Suprapubic skin (tissue), 4 donors: ENCODE data around the gene NLGN2. TPM values are rescaled to one million over a fixed set of nuclear protein-coding genes. Genes with fewer than 3 reads are reported as not detected.

Experiments used
- DNase-seq, 2 donors: peaks; one replicate each; pipeline ENCODE4 v3.0.0-alpha.2; 2019; ENCODE audit warnings: low spot score in 2 of 2
- H3K27ac ChIP-seq: fragments of 200-600 bp; sonication (generic); one replicate; pipeline ENCODE4 v1.5.1; 2019
- H3K27me3 ChIP-seq: fragments of 200-600 bp; sonication (generic); one replicate; pipeline ENCODE4 v1.5.1; 2019
- H3K36me3 ChIP-seq: fragments of 200-600 bp; sonication (generic); one replicate; pipeline ENCODE4 v1.5.1; 2019
- H3K4me1 ChIP-seq: fragments of 200-600 bp; sonication (generic); one replicate; pipeline ENCODE4 v1.5.1; 2019
- H3K4me3 ChIP-seq: fragments of 200-600 bp; sonication (generic); one replicate; pipeline ENCODE4 v1.5.1; 2019; ENCODE audit warnings: mild to moderate bottlenecking
- H3K9me3 ChIP-seq: fragments of 200-600 bp; sonication (generic); one replicate; pipeline ENCODE4 v1.5.1; 2019
- EP300 ChIP-seq: sonication (generic); formaldehyde crosslinking; IDR thresholded peaks from one replicate; pipeline ENCODE4 v1.6.1; 2017; ENCODE audit warnings: antibody characterized with exemption
- POLR2A ChIP-seq, 2 donors: fragments of 450-650 bp; IDR thresholded peaks; one replicate each; pipeline ENCODE4 v1.6.1; 2017; ENCODE audit warnings: antibody characterized with exemption in 2 of 2, mild to moderate bottlenecking in 2 of 2, moderate library complexity in 2 of 2
- POLR2AphosphoS5 ChIP-seq, 3 donors: sonication (generic); formaldehyde crosslinking; IDR thresholded peaks; one replicate each; pipeline ENCODE4 v1.6.1; 2017; ENCODE audit warnings: antibody characterized with exemption in 3 of 3
- WGBS: methylation state at CpG from one replicate; pipeline ENCODE4 v1.1.5; 2018; 5-methylcytosine and 5-hydroxymethylcytosine counted together
- total RNA-seq, 4 donors: library from RNA; depleted of rRNA; stranded (reverse); fragments of >200 nt; gene quantifications; one replicate each; pipeline ENCODE4 v1.1.0, GENCODE V29; 2016
- TF ChIP-seq, protein P1 (sequence below), 2 donors: fragments of 200-600 bp in 1 of 2; fragments of 450-650 bp in 1 of 2; sonication (generic) in 1 of 2; IDR thresholded peaks; one replicate each; pipeline ENCODE4 v1.5.1; 2016 to 2019; ENCODE audit warnings: antibody characterized with exemption in 2 of 2, mild to moderate bottlenecking in 1 of 2, moderate library complexity in 1 of 2

Gene NLGN2
- total RNA-seq, 4 donors from 2014 or later, result 5.9 to 17.9 (median 8.1) TPM

DNA sequence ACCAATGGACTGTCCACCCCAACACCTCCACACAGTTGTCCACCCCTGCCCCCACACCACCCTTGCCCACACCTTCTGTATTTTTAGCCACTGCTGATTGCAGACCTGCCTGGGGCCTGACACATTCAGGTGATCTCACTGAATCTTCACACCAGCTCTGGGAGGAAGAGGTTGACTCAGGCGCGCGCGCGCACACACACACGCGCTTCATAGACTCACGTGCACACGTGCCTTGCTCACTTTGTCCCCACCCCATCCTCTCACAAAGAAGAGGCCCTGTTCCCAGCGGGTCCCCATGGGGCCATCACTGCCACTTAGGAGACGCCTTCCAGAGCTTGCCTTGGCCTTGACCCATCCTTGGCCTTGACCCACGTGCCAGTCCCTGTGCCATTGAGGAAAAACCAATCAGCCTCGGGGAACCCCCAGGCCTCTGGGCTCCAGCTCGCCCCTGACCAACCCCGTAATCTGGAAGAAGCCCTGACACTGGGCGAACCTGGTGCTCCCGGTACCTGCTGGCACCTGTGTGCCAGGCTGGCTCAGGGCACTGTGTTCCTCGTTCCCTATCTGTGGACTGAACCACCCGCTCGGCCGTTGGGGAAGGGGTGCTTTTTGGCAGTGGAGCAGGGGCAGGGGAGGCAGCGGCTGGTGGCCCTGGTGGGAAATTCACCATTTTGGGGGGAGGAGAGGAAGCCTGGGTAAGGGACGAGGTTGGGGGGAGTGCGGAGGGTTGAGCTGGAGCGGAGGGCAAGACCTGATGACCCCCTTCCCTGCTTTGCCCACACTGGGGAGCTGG is 3.2 kb downstream of the NLGN2 start:
- H3K9me3 ChIP-seq, result no peaks in the 10 kb centered on the region
- no peak overlapping the region for H3K27ac ChIP-seq
- H3K27me3 ChIP-seq, result no peaks in the 10 kb centered on the region
- TF ChIP-seq POLR2A (IDR thresholded peaks at IDR 0.05) (no peak), EP300 (no peak)
- TF ChIP-seq, protein P1, sequence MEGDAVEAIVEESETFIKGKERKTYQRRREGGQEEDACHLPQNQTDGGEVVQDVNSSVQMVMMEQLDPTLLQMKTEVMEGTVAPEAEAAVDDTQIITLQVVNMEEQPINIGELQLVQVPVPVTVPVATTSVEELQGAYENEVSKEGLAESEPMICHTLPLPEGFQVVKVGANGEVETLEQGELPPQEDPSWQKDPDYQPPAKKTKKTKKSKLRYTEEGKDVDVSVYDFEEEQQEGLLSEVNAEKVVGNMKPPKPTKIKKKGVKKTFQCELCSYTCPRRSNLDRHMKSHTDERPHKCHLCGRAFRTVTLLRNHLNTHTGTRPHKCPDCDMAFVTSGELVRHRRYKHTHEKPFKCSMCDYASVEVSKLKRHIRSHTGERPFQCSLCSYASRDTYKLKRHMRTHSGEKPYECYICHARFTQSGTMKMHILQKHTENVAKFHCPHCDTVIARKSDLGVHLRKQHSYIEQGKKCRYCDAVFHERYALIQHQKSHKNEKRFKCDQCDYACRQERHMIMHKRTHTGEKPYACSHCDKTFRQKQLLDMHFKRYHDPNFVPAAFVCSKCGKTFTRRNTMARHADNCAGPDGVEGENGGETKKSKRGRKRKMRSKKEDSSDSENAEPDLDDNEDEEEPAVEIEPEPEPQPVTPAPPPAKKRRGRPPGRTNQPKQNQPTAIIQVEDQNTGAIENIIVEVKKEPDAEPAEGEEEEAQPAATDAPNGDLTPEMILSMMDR (IDR thresholded peaks at IDR 0.05), result no peak
- no peak overlapping the region for H3K4me3 ChIP-seq
- peaks cover 8% of the 10 kb centered on the region for H3K4me1 ChIP-seq
- DNase-seq, result no peak
- H3K36me3 ChIP-seq, result peaks cover 22% of the 10 kb centered on the region
- 94% methylated on average over 22 of the region's 25 CpGs for WGBS

DNA sequence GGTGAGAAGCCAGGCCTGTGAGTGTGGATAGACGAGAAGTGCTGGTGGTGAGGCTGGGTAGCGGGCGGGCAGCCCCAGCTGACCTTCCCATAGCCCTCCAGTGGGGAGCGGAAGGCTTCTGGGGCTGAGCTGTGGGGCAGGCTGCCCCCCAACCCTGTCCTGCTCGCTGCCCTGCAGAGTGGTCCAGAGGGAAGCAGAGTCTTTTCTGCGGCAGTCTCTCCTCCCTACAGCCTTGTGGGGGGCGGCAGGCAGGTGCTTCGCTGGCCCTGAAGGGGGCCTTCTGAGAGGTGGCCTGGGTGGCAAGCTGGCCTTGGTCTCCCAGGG is 3.7 kb downstream of the NLGN2 start:
- Histone ChIP-seq H3K27ac (no peak overlapping the region), H3K36me3 (peaks cover 24% of the 10 kb centered on the region)
- 98% methylated on average over 6 of the region's 8 CpGs for WGBS

DNA sequence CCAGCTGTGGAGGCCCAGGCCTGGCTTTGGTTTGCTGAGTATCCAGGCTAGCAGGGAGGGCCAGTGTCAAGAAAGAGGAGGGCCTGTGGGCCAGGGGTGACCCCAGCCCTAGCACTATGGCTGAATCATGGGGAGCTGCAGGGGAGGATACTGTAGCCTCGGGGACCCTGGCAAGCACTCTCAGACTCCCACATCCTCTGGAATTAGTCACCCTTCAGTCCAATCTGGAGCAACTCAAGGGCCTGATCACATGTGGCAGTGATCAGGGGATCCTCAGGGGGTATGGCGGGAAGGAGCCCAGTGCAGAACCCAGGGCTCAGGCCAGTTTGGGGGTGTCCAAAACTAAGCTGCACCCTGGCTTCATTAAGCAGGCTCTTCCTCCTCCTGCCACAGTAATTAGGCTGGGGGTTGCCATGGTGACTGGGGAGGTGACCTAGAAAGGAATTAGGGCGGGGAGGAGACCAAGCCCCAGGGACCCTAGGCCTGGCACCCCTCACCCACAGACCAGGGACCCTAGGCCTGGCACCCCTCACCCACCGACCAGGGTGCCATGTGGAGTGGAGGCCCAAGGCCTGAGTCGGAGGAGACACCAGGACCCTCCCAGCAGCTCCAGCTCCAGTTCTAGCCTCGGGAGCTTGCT is 5.8 kb downstream of the NLGN2 start:
- WGBS, result 56% methylated on average over 4 of the region's 6 CpGs
- peaks cover 39% of the 10 kb centered on the region for H3K36me3 ChIP-seq

More for the DNA sequence above, 3.7 kb downstream of the NLGN2 start:
- no peak for DNase-seq
- Histone ChIP-seq H3K9me3 (no peaks in the 10 kb centered on the region), H3K4me3 (no peak overlapping the region), H3K27me3 (no peaks in the 10 kb centered on the region), H3K4me1 (peaks cover 3% of the 10 kb centered on the region)
- TF ChIP-seq POLR2AphosphoS5 (IDR thresholded peaks at IDR 0.05) (no peak), POLR2A (IDR thresholded peaks at IDR 0.05) (no peak), EP300 (no peak)
- TF ChIP-seq, protein P1 (IDR thresholded peaks at IDR 0.05), result no peak

DNA sequence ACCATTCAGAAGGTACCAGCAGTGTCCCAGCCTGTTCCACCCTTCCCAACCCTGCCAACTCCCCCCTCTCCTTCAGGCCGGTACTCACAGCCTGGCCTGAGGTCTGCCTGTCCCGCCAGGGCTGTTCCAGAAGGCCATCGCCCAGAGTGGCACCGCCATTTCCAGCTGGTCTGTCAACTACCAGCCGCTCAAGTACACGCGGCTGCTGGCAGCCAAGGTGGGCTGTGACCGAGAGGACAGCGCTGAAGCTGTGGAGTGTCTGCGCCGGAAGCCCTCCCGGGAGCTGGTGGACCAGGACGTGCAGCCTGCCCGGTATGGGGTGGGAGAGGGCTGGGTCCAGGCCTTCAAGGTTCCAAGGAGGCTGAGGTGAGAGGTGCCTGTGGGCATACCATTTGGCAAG is 7.2 kb downstream of the NLGN2 start:
- no peak overlapping the region for H3K27ac ChIP-seq
- TF ChIP-seq POLR2A (IDR thresholded peaks at IDR 0.05) (no peak), EP300 (no peak), POLR2AphosphoS5 (IDR thresholded peaks at IDR 0.05) (no peak)
- TF ChIP-seq, protein P1 (IDR thresholded peaks at IDR 0.05), result no peak
- 90% methylated on average over 13 of the region's 14 CpGs for WGBS

More for the DNA sequence above, 5.8 kb downstream of the NLGN2 start:
- TF ChIP-seq EP300, result no peak
- TF ChIP-seq POLR2AphosphoS5 (IDR thresholded peaks at IDR 0.05), result no peak
- TF ChIP-seq, protein P1 (IDR thresholded peaks at IDR 0.05), result no peak
- no peak for TF ChIP-seq POLR2A (IDR thresholded peaks at IDR 0.05)
- no peak overlapping the region for H3K4me3 ChIP-seq
- no peak for DNase-seq
- no peak overlapping the region for H3K27ac ChIP-seq
- H3K27me3 ChIP-seq, result no peaks in the 10 kb centered on the region
- H3K9me3 ChIP-seq, result no peaks in the 10 kb centered on the region
- no peaks in the 10 kb centered on the region for H3K4me1 ChIP-seq

DNA sequence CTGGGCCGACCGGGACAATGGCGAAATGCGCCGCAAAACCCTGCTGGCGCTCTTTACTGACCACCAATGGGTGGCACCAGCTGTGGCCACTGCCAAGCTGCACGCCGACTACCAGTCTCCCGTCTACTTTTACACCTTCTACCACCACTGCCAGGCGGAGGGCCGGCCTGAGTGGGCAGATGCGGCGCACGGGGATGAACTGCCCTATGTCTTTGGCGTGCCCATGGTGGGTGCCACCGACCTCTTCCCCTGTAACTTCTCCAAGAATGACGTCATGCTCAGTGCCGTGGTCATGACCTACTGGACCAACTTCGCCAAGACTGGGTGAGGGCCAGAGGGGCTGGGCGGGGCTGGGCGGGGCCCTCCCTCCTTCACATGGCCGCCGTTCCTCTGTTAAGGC is 8.1 kb downstream of the NLGN2 start:
- Histone ChIP-seq H3K4me1 (no peaks in the 10 kb centered on the region), H3K4me3 (no peak overlapping the region), H3K27me3 (no peaks in the 10 kb centered on the region), H3K9me3 (no peaks in the 10 kb centered on the region), H3K27ac (no peak overlapping the region), H3K36me3 (peaks cover 27% of the 10 kb centered on the region)
- 77% methylated on average over 23 of the region's 23 CpGs for WGBS
- DNase-seq, result no peak
- TF ChIP-seq EP300 (no peak), POLR2A (IDR thresholded peaks at IDR 0.05) (no peak), POLR2AphosphoS5 (IDR thresholded peaks at IDR 0.05) (no peak)
- TF ChIP-seq, protein P1 (IDR thresholded peaks at IDR 0.05), result no peak

More for the DNA sequence above, 7.2 kb downstream of the NLGN2 start:
- no peaks in the 10 kb centered on the region for H3K9me3 ChIP-seq
- H3K4me1 ChIP-seq, result no peaks in the 10 kb centered on the region
- H3K27me3 ChIP-seq, result no peaks in the 10 kb centered on the region
- H3K36me3 ChIP-seq, result peaks cover 27% of the 10 kb centered on the region
- DNase-seq, result no peak
- no peak overlapping the region for H3K4me3 ChIP-seq
